NCI-H510A treated with DMSO at 0.1 percent for 48 hours (cell line): ENCODE results near the gene SLAIN2.
A peak's percentile ranks its signal among the peaks of the same experiment; 100 is the strongest.
"Not testable (repeated sequence)": the region's sequence is repeated elsewhere in the genome, so short reads cannot be mapped to it uniquely, and the experiment has no call there.

Source experiments
- DNase-seq: peaks from one replicate; lab custom pipeline; 2025; lab: John Stamatoyannopoulos, UW

The SLAIN2 gene

DNA sequence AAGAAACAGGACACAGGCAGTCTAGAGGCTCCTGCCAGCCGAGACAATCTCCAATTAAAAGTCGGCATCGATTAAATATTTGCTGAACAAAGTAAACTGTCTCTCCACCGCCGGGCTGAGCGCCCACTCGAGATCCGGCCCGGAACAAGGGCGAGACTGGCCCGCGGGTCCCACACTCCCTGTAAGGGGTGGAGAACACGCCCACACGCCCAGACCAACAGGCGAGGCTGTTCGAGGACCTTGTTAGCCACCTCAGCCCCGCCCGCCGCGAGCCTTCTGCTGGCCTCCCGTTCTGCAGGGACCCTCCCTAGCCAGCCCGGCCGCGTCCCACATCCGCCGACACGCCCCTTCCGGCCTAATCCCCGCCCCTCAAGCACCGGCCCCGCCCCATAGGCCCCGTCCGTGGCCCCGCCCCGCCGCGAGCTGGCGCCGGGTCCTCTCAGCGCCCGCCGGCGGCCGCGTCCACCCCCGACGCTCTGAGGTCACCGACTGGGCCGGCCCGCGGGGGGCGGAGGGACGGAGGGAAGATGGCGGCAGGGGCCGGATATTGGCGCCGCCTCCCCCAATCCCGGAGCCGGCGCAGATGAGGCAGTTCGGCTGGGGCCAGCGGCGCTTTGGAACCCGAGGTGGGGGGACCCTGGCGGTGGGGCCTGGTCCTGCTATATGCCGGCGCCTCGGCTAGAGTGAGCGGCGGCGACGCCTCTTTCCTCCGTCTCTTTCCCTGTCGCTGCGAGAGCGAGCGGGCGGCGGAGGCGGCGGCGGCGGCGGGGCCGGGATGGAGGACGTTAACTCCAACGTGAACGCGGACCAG lies at the start of gene SLAIN2:
SLAIN2 (plus strand) TSS at position 565 of the 811 bp plus-strand sequence; CDS start at position 776, 211 bp downstream.
- DNase-seq, result peak; percentile 87

- DNase-seq, result not testable (repeated sequence)
Observed at GRCh38 chr4:48292218-48292790, 49.0 kb upstream of the SLAIN2 start.

GRCh38 chr4:48295116-48295515 lies 46.2 kb upstream of the SLAIN2 start:
- no peak for DNase-seq

DNA sequence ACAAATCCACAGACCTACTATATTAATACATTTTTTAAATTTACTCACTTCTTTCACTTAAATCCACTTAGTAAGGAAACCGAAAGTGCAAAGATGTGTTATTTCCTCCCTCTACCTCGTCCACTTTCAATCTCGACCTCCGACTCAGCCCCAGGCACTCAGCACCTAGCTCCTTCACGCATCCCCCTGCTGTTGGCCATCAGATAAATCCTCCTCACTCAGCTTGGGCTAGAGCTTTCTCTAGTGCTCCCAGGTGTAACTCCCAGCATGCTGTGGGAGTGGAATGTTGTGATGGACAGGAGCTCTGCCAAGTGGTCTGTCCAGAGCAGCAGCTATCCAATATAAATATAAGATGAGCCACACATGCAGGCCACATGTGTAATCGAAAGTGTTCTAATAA lies 45.0 kb upstream of the SLAIN2 start:
- no peak for DNase-seq

DNA sequence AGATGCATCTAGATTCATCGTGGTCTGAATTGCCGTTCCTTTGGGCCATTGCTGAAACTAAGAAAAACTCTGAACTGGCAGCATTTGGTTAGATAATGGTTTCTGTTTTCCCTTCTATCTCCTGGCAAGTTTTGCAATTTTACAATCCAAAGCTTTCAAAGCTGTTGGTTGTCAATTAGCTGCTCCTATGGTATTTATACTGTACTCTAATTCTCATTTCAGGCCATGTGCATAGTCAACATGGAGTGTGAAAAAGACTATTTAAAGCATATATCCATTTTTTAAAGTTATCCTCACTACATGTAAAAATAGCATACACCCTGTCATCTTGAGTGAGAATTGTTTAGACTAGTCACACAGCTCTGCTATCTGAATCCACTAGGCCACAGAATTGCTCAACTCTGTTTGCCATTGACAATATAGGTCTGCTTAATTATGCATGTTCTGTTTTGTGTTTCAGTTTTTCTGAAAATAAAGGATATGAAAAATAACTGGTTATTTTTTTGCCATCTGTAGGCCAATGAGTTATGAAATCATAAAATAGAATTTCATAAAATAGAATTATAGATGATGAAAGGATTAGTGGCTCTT lies 44.0 kb upstream of the SLAIN2 start:
- DNase-seq, result no peak

- DNase-seq, result no peak
Observed at GRCh38 chr4:48299560-48299959, 41.8 kb upstream of the SLAIN2 start.

GRCh38 chr4:48300004-48300403 lies 41.3 kb upstream of the SLAIN2 start:
- DNase-seq, result no peak

DNA sequence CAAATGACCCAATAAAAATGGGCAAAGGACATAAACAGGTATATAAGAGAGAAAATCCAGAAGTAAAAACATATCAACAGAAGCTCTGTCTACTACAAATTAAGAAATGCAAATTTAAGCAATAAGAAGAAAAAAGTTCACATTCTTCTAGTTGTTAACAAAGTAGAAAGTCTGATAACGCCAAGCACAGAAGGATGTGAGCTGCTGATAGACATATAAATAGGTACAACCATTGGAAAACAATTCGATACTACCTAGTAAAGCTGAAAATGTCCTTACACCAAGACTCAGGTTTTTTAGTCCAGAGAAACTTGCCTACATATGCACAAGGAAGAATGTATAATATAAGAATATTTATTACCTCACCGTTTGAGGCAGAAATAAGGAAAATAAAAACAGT lies 35.8 kb upstream of the SLAIN2 start:
- DNase-seq, result no peak

- DNase-seq, result no peak
Observed at GRCh38 chr4:48307528-48307927, 33.8 kb upstream of the SLAIN2 start.

- DNase-seq, result no peak
Observed at GRCh38 chr4:48308901-48309300, 32.4 kb upstream of the SLAIN2 start.

DNA sequence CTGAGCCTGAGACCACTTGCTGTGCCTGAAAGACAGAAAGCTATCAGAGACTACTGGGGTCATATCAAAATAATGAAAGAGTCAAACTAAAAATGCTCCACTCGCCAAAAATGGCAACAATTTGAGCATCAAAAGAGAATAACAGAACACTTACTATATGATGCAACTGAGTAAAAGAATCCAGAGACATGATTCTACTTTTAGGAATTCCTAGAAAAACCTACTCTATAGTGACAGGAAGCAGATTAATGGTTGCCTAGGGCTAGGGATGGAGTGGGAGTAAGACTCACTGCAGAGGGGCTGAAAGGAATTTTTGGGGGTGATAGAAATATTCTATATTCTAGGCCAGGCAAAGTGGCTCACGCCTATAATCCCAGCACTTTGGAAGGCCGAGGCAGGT lies 29.4 kb upstream of the SLAIN2 start:
- no peak for DNase-seq

DNA sequence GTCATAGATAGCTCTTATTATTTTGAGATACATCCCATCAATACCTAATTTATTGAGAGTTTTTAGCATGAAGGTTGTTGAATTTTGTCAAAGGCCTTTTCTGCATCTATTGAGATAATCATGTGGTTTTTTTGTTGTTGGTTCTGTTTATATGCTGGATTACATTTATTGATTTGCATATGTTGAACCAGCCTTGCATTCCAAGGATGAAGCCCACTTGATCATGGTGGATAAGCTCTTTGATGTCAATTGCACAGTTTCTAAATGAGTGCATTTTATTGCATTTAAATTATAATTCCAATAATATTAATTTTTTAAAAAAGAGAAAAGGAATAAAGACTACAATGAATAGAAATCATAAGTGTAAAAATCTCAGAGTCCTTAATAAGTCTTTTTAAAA lies 26.6 kb upstream of the SLAIN2 start:
- DNase-seq, result not testable (repeated sequence)

- peak; percentile 25 for DNase-seq
Observed at GRCh38 chr4:48315728-48316630, 25.4 kb upstream of the SLAIN2 start.

GRCh38 chr4:48321312-48321711 lies 20.0 kb upstream of the SLAIN2 start:
- DNase-seq, result no peak

- DNase-seq, result no peak
Observed at GRCh38 chr4:48322063-48322462, 19.3 kb upstream of the SLAIN2 start.

GRCh38 chr4:48324281-48324680 lies 17.0 kb upstream of the SLAIN2 start:
- no peak for DNase-seq

DNA sequence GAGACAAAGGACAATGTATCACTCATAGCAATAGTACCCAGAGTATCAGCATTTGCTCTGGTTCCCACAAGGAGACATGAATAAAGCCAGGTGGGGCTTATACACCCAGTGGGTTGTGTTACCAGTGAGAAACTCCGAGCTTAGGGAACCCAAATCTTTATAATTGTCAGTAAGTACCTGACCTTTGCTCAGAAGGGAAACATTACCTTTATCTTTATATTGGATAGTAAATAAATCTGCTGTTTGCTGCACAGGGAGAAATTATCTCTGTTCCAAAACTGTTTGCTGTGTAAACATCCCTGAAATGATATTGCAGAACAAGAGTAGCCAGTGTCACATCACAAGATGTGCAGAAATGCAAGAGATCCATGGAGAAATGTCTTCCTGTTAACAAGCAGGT lies 12.1 kb upstream of the SLAIN2 start:
- DNase-seq, result no peak

DNA sequence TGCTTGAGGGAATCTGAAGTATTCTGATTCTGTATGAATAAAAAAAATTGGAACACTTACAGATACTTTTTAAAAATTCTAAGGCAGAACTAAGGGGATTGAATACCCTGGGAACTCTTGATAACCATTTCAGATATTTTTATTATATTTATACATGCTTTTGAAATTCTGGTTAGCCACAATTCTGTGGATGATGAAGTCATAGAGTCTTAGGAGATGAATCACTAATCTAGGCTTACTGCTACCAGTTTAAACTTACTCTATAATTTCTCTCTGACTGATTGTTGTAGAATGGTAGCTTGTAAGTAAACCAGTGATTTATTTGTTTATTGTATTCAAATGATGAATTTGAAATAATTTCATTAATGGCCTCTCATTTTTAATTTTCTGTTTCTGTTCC lies 11.4 kb upstream of the SLAIN2 start:
- no peak for DNase-seq

DNA sequence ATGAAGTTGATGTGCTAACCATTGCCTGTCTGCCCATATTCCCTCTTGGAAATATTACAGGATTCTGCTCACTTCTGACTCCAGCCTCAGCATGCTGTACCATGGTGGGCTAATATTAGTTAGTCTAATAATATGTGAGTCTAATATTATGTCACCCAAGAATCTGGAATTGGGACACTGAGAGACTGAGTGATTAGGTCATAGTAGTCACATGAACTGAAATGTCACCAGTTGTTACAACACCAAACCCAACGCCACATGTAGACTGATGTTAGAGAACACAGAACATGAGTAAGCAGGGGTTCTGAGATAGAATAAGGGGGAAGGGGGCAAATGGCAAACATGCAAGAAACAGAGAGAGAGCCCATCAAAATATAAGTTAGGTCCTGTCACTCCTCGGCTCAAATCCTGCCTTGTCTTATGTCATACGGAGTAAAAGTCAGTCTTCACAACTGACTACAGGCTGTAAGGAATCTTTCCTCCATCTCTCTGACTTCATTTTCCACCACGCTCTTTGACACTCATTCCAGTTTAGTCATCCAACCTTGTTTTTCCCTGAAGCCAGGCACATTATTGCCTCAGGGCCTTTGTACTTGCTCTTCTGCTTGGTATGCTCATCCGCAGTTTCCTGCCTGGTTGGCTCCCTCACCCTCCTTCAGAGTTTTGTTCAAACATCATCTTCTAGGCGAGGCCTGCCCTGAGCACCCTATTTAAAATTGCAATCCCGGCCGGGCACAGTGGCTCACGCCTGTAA lies 9.6 kb upstream of the SLAIN2 start:
- DNase-seq, result no peak

GRCh38 chr4:48332661-48333060 lies 8.7 kb upstream of the SLAIN2 start:
- no peak for DNase-seq

- DNase-seq, result no peak
Observed at GRCh38 chr4:48333587-48333986, 7.7 kb upstream of the SLAIN2 start.

- no peak for DNase-seq
Observed at GRCh38 chr4:48334236-48334635, 7.1 kb upstream of the SLAIN2 start.
